Large intestine (tissue), 3 donors: Measurements from ENCODE around the gene AFF3. TPM values are rescaled to one million over a fixed set of nuclear protein-coding genes. Genes with fewer than 3 reads are reported as not detected.

Experiments
- DNase-seq, 2 donors: peaks; one replicate each; pipeline versions ENCODE4 v3.0.0 to v3.0.0-alpha.2; 2013
- H3K27ac ChIP-seq: one replicate; pipeline ENCODE4 v1.5.1; 2013; ENCODE audit warnings: low read length
- H3K27me3 ChIP-seq: 2 replicates; pipeline ENCODE4 v1.6.1; 2013; ENCODE audit warnings: low read length; ENCODE audit not compliant: control insufficient read depth, insufficient read depth
- H3K36me3 ChIP-seq: 2 replicates; pipeline ENCODE4 v1.6.1; 2013; ENCODE audit warnings: low read length; ENCODE audit not compliant: control insufficient read depth, insufficient read depth
- H3K4me1 ChIP-seq: one replicate; pipeline ENCODE4 v1.6.1; 2013; ENCODE audit warnings: low read length; ENCODE audit not compliant: control insufficient read depth, insufficient read depth
- H3K4me3 ChIP-seq: one replicate; pipeline ENCODE4 v1.5.1; 2013; ENCODE audit warnings: low read length
- H3K9me3 ChIP-seq: one replicate; pipeline ENCODE4 v1.6.1; 2013; ENCODE audit warnings: mild to moderate bottlenecking, low read depth, low read length, moderate library complexity; ENCODE audit not compliant: control insufficient read depth
- WGBS: methylation state at CpG from one replicate; pipeline ENCODE4 v1.1.5; 2013; ENCODE audit warnings: low lambda C conversion rate; ENCODE audit not compliant: insufficient coverage; 5-methylcytosine and 5-hydroxymethylcytosine counted together
- polyA plus RNA-seq: library from polyadenylated mRNA; unstranded; fragments of 120-200 nt; gene quantifications from one replicate; pipeline ENCODE4 v1.2.1, GENCODE V29; 2013

The AFF3 gene
- polyA plus RNA-seq, 1 donor: 4.8 TPM

DNA sequence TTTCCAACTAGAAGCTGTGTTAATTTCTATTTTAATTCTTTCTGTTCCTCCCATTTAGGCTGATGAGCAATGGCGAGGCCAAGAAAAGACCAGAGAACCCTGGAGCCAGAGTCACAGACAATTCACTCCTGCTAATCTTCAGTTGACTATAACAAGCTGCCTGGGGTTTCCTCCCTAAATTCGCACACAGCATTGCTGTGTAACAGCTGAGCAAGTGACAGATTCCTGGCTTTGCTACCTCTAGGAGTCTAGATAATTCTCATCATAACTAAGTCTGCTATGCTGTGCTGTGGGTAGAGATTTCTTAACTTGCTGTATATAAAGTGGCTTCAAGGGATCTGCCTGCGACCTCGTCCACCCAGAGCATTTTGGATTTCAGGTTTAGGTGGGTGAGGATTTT lies 521.3 kb downstream of the AFF3 start:
- Histone ChIP-seq H3K4me1 (no peaks in the 10 kb centered on the region), H3K4me3 (no peak overlapping the region), H3K9me3 (no peaks in the 10 kb centered on the region), H3K27ac (no peak overlapping the region), H3K36me3 (no peaks in the 10 kb centered on the region), H3K27me3 (no peaks in the 10 kb centered on the region)
- DNase-seq: no peak
- no CpG with 5 or more reads among the region's 4 CpGs for WGBS

DNA sequence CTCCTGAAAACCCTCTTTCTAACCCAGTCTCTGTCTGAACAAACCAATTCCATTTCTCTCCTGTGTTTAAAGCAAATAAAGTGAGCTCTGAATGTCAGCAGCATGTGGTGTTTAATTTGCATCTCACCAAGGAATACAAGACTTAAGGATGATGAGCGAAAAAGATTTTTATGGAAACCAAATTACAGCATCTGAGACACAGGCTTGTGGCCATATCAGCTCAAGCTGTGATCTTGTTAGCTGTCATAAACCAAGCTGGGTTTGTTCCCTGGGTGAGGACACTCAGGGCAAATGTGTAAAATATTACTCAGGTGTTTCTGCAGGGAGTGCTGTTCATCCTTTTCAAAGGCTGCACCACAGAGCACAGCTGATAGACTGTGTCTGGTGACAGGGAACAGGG lies 523.2 kb downstream of the AFF3 start:
- Histone ChIP-seq H3K36me3 (no peaks in the 10 kb centered on the region), H3K9me3 (no peaks in the 10 kb centered on the region), H3K27me3 (no peaks in the 10 kb centered on the region), H3K27ac (no peak overlapping the region), H3K4me3 (no peak overlapping the region), H3K4me1 (no peaks in the 10 kb centered on the region)
- WGBS: no CpG with 5 or more reads among the region's 1 CpG
- DNase-seq: no peak

DNA sequence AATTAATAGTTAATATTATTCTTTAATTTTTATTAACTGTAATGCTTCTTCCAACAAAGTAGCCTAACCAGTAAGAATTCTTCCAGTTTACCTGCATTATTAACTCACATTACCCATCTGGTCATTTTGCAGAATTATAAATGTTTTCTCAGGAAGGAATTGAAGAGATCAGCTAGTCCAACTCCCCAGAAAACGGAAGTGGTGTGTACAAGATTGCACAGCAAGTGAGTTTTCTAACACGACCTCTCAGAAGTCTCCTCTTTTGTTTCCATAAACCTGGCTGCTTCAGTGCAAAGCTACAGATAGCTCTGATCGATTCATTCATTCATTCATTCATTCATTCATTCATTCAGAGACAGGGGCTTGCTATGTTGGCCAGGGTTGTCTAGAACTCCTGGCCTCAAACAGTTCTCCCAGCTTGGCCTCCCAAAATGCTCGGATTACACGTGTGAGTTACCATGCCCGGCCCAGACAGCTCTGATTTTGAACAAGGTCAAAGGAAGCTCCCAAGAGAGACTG lies 523.8 kb downstream of the AFF3 start:
- Histone ChIP-seq H3K27me3 (no peaks in the 10 kb centered on the region), H3K36me3 (no peaks in the 10 kb centered on the region), H3K4me1 (no peaks in the 10 kb centered on the region), H3K9me3 (no peaks in the 10 kb centered on the region), H3K4me3 (no peak overlapping the region), H3K27ac (no peak overlapping the region)
- no CpG with 5 or more reads among the region's 6 CpGs for WGBS
- DNase-seq: no peak

DNA sequence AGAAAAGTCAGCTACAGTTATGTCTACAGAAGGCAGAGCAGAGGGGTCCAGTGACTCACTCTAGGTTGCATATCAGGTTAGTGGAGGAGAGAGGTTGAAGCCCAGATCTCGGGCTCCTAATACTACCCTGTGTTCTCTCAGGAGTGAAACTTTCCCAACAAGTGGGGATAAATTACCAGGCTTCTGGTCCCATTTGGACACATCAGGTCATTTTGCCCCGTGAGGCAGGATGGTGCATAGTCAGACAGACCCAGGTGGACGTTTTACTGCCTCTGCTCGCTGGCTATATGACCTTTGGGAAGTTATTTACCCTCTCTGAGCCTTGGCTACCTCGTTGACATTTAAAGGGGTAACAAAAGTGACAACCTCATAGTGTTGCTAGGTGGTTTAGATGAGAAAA lies 524.6 kb downstream of the AFF3 start:
- Histone ChIP-seq H3K4me3 (no peak overlapping the region), H3K9me3 (no peaks in the 10 kb centered on the region), H3K27ac (no peak overlapping the region), H3K27me3 (no peaks in the 10 kb centered on the region), H3K4me1 (no peaks in the 10 kb centered on the region), H3K36me3 (no peaks in the 10 kb centered on the region)
- DNase-seq: no peak
- no CpG with 5 or more reads among the region's 5 CpGs for WGBS

DNA sequence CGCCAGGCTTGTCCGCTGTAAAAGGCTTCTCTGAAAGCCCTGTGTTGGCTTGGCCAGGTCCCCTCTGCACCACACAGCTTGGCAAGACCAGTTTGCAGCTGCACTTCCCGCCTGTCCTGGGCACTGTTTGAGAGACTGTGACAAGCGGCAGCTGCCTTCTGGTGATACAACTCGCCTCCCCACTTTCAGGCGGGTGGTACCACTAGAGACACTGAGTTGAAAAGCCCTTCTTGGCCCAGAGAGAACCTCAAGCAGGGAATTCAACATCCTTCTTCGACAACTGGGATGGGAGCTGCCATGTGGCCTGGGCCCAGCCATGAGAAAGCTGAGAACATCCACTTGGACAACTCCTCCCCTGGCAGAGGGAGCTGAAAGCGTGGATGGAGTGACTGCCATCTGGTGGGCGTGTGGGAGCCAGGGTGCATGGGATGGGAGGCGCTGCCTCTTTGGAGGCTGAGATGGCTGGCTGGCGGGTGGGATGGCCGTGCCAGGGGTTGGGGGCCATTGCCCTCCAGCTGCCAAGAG lies 527.1 kb downstream of the AFF3 start:
- Histone ChIP-seq H3K4me3 (no peak overlapping the region), H3K4me1 (no peaks in the 10 kb centered on the region), H3K27me3 (no peaks in the 10 kb centered on the region), H3K36me3 (no peaks in the 10 kb centered on the region), H3K27ac (no peak overlapping the region), H3K9me3 (no peaks in the 10 kb centered on the region)
- DNase-seq: no peak
- no CpG with 5 or more reads among the region's 12 CpGs for WGBS

- Histone ChIP-seq H3K36me3 (no peaks in the 10 kb centered on the region), H3K27ac (no peak overlapping the region), H3K9me3 (no peaks in the 10 kb centered on the region), H3K27me3 (no peaks in the 10 kb centered on the region), H3K4me3 (no peak overlapping the region), H3K4me1 (no peaks in the 10 kb centered on the region)
- WGBS: 65% methylated on average over 2 of the region's 3 CpGs
- DNase-seq: no peak
Measured at GRCh38 chr2:99613980-99614379, 528.4 kb downstream of the AFF3 start.

DNA sequence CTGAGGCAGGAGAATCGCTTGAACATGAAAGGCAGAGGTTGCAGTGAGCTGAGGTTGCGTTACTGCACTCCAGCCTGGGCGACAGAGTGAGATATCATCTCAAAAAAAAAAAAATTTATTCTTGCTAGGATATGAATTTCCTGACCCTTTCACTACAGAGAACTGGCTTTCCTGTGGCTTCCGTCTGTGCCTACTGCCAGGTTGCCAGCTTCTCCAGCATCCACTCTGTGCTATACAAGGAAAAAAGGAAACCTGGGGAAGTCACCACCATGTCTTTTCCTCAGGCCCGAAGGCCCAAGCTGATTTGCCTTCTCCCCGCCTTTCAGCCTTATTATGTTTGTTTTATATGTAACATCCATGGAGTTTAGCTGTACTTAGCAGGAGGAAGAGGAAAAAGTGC lies 530.6 kb downstream of the AFF3 start:
- H3K36me3 ChIP-seq: no peaks in the 10 kb centered on the region
- no peaks in the 10 kb centered on the region for H3K27me3 ChIP-seq
- WGBS: no CpG with 5 or more reads among the region's 6 CpGs
- no peak overlapping the region for H3K4me3 ChIP-seq
- no peak for DNase-seq
- H3K9me3 ChIP-seq: no peaks in the 10 kb centered on the region
- no peaks in the 10 kb centered on the region for H3K4me1 ChIP-seq
- no peak overlapping the region for H3K27ac ChIP-seq

DNA sequence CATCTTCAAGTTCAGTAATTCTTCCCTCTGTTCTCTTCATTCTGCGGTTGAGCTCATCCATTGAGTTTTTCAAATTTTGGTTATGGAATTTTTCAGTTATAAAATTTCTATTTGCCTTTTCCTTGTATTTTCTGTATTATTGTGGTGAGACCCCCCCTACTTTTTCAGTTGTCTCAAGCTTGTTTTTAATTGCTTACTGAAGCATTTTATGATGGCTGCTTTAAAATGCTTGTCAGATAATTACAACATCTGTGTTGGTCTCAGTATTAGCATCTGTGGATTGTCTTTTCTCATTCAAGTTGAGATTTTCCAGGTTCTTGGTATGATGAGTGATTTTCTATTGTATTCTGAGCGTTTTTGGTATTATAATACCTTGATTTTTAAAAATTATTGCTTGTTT lies 531.4 kb downstream of the AFF3 start:
- no peak for DNase-seq
- Histone ChIP-seq H3K27me3 (no peaks in the 10 kb centered on the region), H3K9me3 (no peaks in the 10 kb centered on the region), H3K4me1 (no peaks in the 10 kb centered on the region), H3K36me3 (no peaks in the 10 kb centered on the region), H3K4me3 (no peak overlapping the region), H3K27ac (no peak overlapping the region)
- WGBS: 100% methylated on average over 1 of the region's 2 CpGs

DNA sequence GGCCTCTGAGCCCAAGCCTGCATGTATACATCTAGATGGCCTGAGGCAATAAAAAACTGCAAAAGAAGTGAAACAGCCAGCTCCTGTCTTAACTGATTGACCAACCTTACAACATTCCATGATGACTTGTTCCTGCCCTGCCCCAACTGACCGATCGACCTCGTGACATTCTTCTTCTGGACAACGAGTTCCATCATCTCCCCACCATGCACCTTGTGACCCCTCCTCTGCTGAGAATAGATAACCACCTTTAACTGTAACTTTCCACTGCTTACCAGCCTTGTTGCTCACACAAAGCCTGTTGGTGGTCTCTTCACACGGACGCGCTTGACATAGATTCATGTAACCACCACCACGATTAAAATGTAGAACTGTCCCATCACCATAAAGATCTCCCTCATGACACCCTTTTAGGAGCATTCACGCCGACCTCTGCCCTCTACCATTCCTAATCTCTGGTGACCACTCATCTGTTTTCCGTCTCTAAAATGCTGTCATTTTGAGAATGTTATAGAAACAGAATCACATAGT lies 532.5 kb downstream of the AFF3 start:
- no peak overlapping the region for H3K4me3 ChIP-seq
- no peaks in the 10 kb centered on the region for H3K9me3 ChIP-seq
- H3K27me3 ChIP-seq: peaks cover 4% of the 10 kb centered on the region
- H3K4me1 ChIP-seq: no peaks in the 10 kb centered on the region
- no peaks in the 10 kb centered on the region for H3K36me3 ChIP-seq
- WGBS: no CpG with 5 or more reads among the region's 11 CpGs
- no peak overlapping the region for H3K27ac ChIP-seq
- no peak for DNase-seq

DNA sequence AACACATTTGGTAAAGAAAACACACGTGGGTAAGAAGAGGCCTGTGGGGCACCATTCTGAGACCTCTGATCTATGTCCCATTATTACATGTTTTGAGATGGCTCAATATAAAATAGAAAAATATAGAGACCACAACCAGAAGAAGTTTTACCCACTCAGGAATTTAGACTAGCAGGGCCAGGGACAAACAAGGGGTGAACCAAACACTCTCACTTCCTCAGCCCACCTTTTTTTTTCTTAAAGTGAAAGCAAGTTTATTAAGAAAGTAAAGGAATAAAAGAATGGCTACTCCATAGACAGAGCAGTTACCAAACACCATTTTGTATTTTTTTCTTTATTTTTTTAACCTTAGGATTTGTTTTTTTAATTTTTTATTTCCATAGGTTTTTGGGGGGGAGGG lies 533.5 kb downstream of the AFF3 start:
- H3K4me1 ChIP-seq: no peaks in the 10 kb centered on the region
- H3K9me3 ChIP-seq: no peaks in the 10 kb centered on the region
- 29% methylated on average over 1 of the region's 1 CpG for WGBS
- no peaks in the 10 kb centered on the region for H3K36me3 ChIP-seq
- no peak overlapping the region for H3K4me3 ChIP-seq
- peaks cover 4% of the 10 kb centered on the region for H3K27me3 ChIP-seq
- DNase-seq: no peak
- no peak overlapping the region for H3K27ac ChIP-seq

DNA sequence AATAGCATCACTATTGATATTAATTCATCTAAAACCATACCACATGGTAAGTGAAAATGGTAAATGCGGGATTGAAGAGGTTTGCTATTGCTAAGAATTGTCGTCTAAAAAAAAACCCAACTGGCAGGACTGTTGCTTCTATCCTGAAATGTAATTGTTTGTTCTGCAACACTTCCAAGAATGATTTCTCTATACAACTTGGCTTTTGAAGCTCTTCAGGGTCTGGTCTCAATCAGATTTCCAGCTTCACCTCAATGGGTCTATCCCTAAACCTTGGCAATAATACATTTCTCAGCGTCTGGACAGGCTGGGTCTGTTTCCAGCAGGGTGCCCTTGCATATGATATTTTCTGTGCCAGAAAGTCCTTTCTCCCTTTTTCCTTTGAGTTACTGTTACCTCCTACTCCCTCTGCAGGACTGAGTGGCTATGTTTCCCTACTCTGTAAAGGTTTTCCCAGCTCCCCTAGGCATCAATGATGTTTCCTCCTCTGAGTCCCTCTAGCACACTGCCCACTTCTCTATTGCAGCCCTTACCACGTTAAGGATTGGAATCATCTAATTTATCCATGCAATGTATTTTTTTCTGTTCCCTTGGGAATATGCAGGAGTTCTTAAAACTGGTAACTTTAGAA lies 534.4 kb downstream of the AFF3 start:
- H3K4me3 ChIP-seq: no peak overlapping the region
- H3K27me3 ChIP-seq: peaks cover 4% of the 10 kb centered on the region
- DNase-seq: no peak
- no peak overlapping the region for H3K27ac ChIP-seq
- H3K36me3 ChIP-seq: no peaks in the 10 kb centered on the region
- no peaks in the 10 kb centered on the region for H3K9me3 ChIP-seq
- no peaks in the 10 kb centered on the region for H3K4me1 ChIP-seq
- no CpG with 5 or more reads among the region's 4 CpGs for WGBS
